ENCODE data around the gene EVC. TPM values are rescaled to one million over a fixed set of nuclear protein-coding genes. Genes with fewer than 3 reads are reported as not detected.

The EVC gene
- total and polyA plus RNA-seq, 2 of the 8 experiments (the other 6 are each of a cell fraction or from before 2014, with no cell fraction given) = 2.6 to 9.8 TPM

DNA sequence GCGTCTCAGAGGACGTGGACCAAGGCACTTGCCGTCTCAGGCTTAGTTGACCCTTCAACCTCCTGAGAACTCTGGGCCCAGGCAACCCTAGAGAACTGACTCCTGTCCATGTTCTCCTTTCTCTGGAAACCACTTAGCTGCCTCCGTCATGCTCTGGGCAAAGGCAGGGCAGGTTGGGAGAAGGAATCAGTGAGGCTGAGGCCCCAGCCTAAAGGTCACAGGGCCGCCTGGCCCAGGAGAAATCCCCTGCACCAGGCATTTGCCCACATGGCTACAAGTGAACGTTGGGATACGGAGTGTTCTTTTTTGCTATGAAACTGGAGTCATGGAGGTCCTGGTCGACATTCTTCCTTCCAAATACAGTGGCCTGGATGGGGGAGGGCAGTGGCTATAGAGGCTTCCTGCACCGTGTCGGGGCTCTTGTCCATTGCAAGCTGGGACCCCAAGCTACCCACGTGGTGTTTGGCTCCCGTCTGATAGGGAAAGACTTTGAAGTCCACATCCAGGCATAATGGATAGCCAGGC, 105.9 kb downstream of the EVC start (continued):
- TF ChIP-seq, protein P1, sequence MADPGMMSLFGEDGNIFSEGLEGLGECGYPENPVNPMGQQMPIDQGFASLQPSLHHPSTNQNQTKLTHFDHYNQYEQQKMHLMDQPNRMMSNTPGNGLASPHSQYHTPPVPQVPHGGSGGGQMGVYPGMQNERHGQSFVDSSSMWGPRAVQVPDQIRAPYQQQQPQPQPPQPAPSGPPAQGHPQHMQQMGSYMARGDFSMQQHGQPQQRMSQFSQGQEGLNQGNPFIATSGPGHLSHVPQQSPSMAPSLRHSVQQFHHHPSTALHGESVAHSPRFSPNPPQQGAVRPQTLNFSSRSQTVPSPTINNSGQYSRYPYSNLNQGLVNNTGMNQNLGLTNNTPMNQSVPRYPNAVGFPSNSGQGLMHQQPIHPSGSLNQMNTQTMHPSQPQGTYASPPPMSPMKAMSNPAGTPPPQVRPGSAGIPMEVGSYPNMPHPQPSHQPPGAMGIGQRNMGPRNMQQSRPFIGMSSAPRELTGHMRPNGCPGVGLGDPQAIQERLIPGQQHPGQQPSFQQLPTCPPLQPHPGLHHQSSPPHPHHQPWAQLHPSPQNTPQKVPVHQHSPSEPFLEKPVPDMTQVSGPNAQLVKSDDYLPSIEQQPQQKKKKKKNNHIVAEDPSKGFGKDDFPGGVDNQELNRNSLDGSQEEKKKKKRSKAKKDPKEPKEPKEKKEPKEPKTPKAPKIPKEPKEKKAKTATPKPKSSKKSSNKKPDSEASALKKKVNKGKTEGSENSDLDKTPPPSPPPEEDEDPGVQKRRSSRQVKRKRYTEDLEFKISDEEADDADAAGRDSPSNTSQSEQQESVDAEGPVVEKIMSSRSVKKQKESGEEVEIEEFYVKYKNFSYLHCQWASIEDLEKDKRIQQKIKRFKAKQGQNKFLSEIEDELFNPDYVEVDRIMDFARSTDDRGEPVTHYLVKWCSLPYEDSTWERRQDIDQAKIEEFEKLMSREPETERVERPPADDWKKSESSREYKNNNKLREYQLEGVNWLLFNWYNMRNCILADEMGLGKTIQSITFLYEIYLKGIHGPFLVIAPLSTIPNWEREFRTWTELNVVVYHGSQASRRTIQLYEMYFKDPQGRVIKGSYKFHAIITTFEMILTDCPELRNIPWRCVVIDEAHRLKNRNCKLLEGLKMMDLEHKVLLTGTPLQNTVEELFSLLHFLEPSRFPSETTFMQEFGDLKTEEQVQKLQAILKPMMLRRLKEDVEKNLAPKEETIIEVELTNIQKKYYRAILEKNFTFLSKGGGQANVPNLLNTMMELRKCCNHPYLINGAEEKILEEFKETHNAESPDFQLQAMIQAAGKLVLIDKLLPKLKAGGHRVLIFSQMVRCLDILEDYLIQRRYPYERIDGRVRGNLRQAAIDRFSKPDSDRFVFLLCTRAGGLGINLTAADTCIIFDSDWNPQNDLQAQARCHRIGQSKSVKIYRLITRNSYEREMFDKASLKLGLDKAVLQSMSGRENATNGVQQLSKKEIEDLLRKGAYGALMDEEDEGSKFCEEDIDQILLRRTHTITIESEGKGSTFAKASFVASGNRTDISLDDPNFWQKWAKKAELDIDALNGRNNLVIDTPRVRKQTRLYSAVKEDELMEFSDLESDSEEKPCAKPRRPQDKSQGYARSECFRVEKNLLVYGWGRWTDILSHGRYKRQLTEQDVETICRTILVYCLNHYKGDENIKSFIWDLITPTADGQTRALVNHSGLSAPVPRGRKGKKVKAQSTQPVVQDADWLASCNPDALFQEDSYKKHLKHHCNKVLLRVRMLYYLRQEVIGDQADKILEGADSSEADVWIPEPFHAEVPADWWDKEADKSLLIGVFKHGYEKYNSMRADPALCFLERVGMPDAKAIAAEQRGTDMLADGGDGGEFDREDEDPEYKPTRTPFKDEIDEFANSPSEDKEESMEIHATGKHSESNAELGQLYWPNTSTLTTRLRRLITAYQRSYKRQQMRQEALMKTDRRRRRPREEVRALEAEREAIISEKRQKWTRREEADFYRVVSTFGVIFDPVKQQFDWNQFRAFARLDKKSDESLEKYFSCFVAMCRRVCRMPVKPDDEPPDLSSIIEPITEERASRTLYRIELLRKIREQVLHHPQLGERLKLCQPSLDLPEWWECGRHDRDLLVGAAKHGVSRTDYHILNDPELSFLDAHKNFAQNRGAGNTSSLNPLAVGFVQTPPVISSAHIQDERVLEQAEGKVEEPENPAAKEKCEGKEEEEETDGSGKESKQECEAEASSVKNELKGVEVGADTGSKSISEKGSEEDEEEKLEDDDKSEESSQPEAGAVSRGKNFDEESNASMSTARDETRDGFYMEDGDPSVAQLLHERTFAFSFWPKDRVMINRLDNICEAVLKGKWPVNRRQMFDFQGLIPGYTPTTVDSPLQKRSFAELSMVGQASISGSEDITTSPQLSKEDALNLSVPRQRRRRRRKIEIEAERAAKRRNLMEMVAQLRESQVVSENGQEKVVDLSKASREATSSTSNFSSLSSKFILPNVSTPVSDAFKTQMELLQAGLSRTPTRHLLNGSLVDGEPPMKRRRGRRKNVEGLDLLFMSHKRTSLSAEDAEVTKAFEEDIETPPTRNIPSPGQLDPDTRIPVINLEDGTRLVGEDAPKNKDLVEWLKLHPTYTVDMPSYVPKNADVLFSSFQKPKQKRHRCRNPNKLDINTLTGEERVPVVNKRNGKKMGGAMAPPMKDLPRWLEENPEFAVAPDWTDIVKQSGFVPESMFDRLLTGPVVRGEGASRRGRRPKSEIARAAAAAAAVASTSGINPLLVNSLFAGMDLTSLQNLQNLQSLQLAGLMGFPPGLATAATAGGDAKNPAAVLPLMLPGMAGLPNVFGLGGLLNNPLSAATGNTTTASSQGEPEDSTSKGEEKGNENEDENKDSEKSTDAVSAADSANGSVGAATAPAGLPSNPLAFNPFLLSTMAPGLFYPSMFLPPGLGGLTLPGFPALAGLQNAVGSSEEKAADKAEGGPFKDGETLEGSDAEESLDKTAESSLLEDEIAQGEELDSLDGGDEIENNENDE (IDR thresholded peaks at IDR 0.05; ENCODE audit: insufficient replicate concordance, low read length) = no peak
- TF ChIP-seq RAD21 (IDR thresholded peaks at IDR 0.05 in 1 of 2, conservative IDR thresholded peaks at IDR 0.05 in 1 of 2; ENCODE audit: low read depth in 2 of 2, low read length in 2 of 2) (no peak), SRF (IDR thresholded peaks at IDR 0.05; ENCODE audit: low read depth, low read length) (no peak), TAF7 (optimal IDR thresholded peaks at IDR 0.05; ENCODE audit: borderline replicate concordance, low read depth, low read length) (no peak), CTBP2 (IDR thresholded peaks at IDR 0.05; ENCODE audit: borderline replicate concordance, insufficient read depth, insufficient read length, low read length) (no peak), CHD2 (IDR thresholded peaks at IDR 0.05; ENCODE audit: low read length) (no peak), BACH1 (IDR thresholded peaks at IDR 0.05; ENCODE audit: low read length) (no peak), POLR2AphosphoS5 (IDR thresholded peaks at IDR 0.05; ENCODE audit: low read depth, low read length) (no peak), HDAC6 (IDR thresholded peaks at IDR 0.05; ENCODE audit: low read depth, low read length) (no peak), TCF12 (IDR thresholded peaks at IDR 0.05; ENCODE audit: low read depth, low read length) (no peak), GABPA (IDR thresholded peaks at IDR 0.05; ENCODE audit: borderline replicate concordance, insufficient read depth, low read length) (no peak)

Measured in H1 (cell line).